Mesendoderm (in vitro differentiated cells): ENCODE results near the gene CEP164.

ENCODE experiments used
- DNase-seq: peaks from one replicate; pipeline ENCODE4 v3.0.0; 2013
- H2AK5ac ChIP-seq: 2 replicates; pipeline ENCODE4 v1.6.1; 2013; ENCODE audit warnings: low read length, inconsistent platforms
- H2BK120ac ChIP-seq: 2 replicates; pipeline ENCODE4 v1.6.1; 2013; ENCODE audit warnings: low read depth, mild to moderate bottlenecking, low read length, moderate library complexity, mixed read lengths
- H2BK15ac ChIP-seq: replicated peaks from 2 replicates; pipeline ENCODE4 v1.6.1; 2013; ENCODE audit warnings: low read depth, mild to moderate bottlenecking, moderate library complexity
- H2BK5ac ChIP-seq: 2 replicates; pipeline ENCODE4 v1.6.1; 2013; ENCODE audit warnings: low read length, inconsistent platforms
- H3K18ac ChIP-seq: 2 replicates; pipeline ENCODE4 v1.6.1; 2013; ENCODE audit warnings: mild to moderate bottlenecking, low read length, mixed read lengths
- H3K23ac ChIP-seq: one replicate; pipeline ENCODE4 v1.6.1; 2013; ENCODE audit warnings: low read length
- H3K27ac ChIP-seq: 2 replicates; pipeline ENCODE4 v1.5.1; 2013; ENCODE audit warnings: low read depth, mild to moderate bottlenecking, inconsistent platforms, low read length, moderate library complexity
- H3K27me3 ChIP-seq: 2 replicates; pipeline ENCODE4 v1.6.1; 2013; ENCODE audit warnings: low read length, control low read depth, mild to moderate bottlenecking, inconsistent platforms; ENCODE audit not compliant: insufficient read depth, poor library complexity
- H3K36me3 ChIP-seq: 2 replicates; pipeline ENCODE4 v1.6.1; 2013; ENCODE audit warnings: low read length, inconsistent platforms; ENCODE audit not compliant: control insufficient read depth, insufficient read depth
- H3K4ac ChIP-seq: one replicate; pipeline ENCODE4 v1.6.1; 2013; ENCODE audit warnings: low read depth, mild to moderate bottlenecking, low read length, moderate library complexity
- H3K4me1 ChIP-seq: 2 replicates; pipeline ENCODE4 v1.6.1; 2013; ENCODE audit warnings: low read depth, low read length, inconsistent platforms; ENCODE audit not compliant: control insufficient read depth
- H3K4me2 ChIP-seq: 2 replicates; pipeline ENCODE4 v1.6.1; 2013; ENCODE audit warnings: low read length
- H3K4me3 ChIP-seq: 2 replicates; pipeline ENCODE4 v1.5.1; 2013; ENCODE audit warnings: mild to moderate bottlenecking, low read length
- H3K56ac ChIP-seq: one replicate; pipeline ENCODE4 v1.6.1; 2013; ENCODE audit warnings: low read length
- H3K79me1 ChIP-seq: 2 replicates; pipeline ENCODE4 v1.6.1; 2013; ENCODE audit warnings: low read length, inconsistent platforms
- H3K79me2 ChIP-seq: 2 replicates; pipeline ENCODE4 v1.6.1; 2013; ENCODE audit warnings: mild to moderate bottlenecking, low read length; ENCODE audit not compliant: control insufficient read depth, insufficient read depth
- H3K9ac ChIP-seq: 2 replicates; pipeline ENCODE4 v1.6.1; 2013; ENCODE audit warnings: low read length, inconsistent platforms
- H4K5ac ChIP-seq: one replicate; pipeline ENCODE4 v1.6.1; 2013; ENCODE audit warnings: low read length
- H4K8ac ChIP-seq: one replicate; pipeline ENCODE4 v1.6.1; 2013; ENCODE audit warnings: low read depth, mild to moderate bottlenecking, control low read depth, low read length, moderate library complexity
- WGBS: extraction: QIAGEN DNeasy Blood & Tissue Kit; methylation state at CpG from one replicate; pipeline ENCODE4 v1.1.7; 2013; ENCODE audit warnings: low lambda C conversion rate, missing lambda C conversion rate; ENCODE audit not compliant: insufficient coverage; ENCODE audit errors: extremely low coverage; 5-methylcytosine and 5-hydroxymethylcytosine counted together

The CEP164 gene

DNA sequence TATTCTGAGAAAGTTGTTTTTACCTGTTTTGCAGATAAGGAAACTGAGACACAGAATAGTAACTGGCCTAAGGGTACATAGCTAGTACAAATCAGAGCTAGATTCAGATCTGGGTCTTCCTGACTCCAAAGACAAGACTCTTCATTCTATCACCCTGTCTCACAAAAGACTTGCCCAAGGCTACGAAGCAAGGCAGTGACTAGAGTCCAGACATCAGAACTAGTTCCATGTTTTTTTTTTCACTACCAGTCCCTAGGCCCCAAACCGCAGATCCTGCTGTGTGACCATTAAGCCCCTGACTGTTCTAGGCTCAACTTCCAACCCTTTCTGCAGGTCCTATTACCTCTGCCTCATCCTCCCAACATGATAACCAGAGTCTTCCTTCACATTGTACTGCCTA, 35.0 kb upstream of the CEP164 start:
- Histone ChIP-seq H3K79me2 (no peaks in the 10 kb centered on the region), H2BK120ac (no peak overlapping the region), H3K79me1 (no peaks in the 10 kb centered on the region), H3K4ac (no peak overlapping the region), H3K36me3 (peaks cover 4% of the 10 kb centered on the region), H3K9ac (no peak overlapping the region), H3K56ac (no peak overlapping the region), H2BK5ac (no peak overlapping the region), H2AK5ac (no peak overlapping the region), H3K23ac (no peak overlapping the region), H3K27ac (no peak overlapping the region), H3K4me2 (no peak overlapping the region), H3K4me3 (no peak overlapping the region), H3K4me1 (no peaks in the 10 kb centered on the region), H4K5ac (no peak overlapping the region), H3K27me3 (no peaks in the 10 kb centered on the region), H3K18ac (no peak overlapping the region), H4K8ac (no peak overlapping the region), H2BK15ac (no peak overlapping the region)
- no peak for DNase-seq
- no CpG with 5 or more reads among the region's 2 CpGs for WGBS

DNA sequence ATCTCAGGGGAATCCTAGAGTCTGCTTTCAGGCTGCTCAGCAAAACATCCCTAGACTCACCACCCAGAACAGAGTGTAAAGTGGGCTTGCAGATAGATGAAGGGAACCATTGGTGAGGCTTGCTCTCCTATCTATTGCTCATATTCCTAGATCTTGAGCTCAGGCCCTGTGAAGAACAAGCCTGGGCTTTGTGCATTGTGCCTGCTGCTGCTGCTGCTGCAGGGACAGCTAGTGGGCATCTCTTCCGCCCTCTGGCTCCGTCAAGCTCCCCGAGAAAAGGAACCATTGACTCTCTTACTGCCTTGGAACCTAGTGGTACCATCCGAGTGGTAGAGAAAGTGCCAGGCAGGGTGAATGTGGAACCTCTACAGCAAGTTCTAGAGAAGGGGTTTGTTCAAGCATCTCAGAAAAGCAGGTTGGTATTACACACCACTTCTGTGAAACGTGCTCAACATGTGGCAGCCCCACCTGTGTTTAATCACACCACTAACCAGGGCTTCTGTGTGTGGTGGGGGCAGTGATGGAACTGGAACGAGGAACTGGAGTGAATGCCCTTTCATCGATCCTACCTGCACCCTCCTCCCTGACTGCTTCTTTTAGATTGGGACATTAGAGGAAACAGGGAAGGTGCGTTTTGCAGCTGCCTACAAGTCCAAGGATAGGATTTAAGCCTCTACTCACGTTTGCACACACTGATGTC, 32.1 kb upstream of the CEP164 start:
- DNase-seq = no peak
- Histone ChIP-seq H3K79me2 (no peaks in the 10 kb centered on the region), H3K4ac (no peak overlapping the region), H4K8ac (no peak overlapping the region), H3K4me2 (no peak overlapping the region), H3K18ac (no peak overlapping the region), H3K27ac (no peak overlapping the region), H3K4me3 (no peak overlapping the region), H3K23ac (no peak overlapping the region), H4K5ac (no peak overlapping the region), H3K4me1 (peaks cover 7% of the 10 kb centered on the region), H2BK120ac (no peak overlapping the region), H2BK5ac (no peak overlapping the region), H2BK15ac (no peak overlapping the region), H3K79me1 (no peaks in the 10 kb centered on the region), H2AK5ac (no peak overlapping the region), H3K36me3 (peaks cover 4% of the 10 kb centered on the region), H3K27me3 (no peaks in the 10 kb centered on the region), H3K9ac (no peak overlapping the region), H3K56ac (no peak overlapping the region)
- WGBS = no CpG with 5 or more reads among the region's 9 CpGs

DNA sequence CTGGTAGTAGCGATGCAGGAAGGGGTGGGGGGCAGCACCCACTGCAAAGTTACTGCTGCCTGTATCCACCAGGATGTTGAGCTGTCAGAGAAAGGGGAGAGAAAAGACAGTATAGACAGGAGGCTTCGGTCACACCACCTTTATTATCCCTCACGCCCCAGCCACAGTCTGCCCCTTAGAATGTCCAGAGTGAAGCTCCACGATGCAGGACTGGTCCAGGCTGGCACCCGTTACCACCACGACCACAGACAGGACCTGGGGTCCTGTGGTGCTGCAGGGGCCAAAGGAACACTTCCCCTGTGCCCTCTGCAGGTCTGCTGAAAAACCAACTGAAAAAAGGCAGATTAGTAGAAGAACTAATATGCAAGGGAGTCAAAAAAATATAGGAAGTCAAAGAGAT, 30.8 kb upstream of the CEP164 start:
- Histone ChIP-seq H3K4me3 (no peak overlapping the region), H3K27ac (no peak overlapping the region), H4K5ac (no peak overlapping the region), H3K56ac (no peak overlapping the region), H3K18ac (no peak overlapping the region), H3K4me2 (no peak overlapping the region), H3K4ac (no peak overlapping the region), H3K9ac (no peak overlapping the region), H2BK120ac (no peak overlapping the region), H3K36me3 (peaks cover 4% of the 10 kb centered on the region), H4K8ac (no peak overlapping the region), H3K23ac (no peak overlapping the region), H2BK5ac (no peak overlapping the region), H3K27me3 (no peaks in the 10 kb centered on the region), H3K79me2 (no peaks in the 10 kb centered on the region), H2BK15ac (no peak overlapping the region), H3K79me1 (no peaks in the 10 kb centered on the region), H2AK5ac (no peak overlapping the region), H3K4me1 (peaks cover 7% of the 10 kb centered on the region)
- no peak for DNase-seq
- no CpG with 5 or more reads among the region's 6 CpGs for WGBS

DNA sequence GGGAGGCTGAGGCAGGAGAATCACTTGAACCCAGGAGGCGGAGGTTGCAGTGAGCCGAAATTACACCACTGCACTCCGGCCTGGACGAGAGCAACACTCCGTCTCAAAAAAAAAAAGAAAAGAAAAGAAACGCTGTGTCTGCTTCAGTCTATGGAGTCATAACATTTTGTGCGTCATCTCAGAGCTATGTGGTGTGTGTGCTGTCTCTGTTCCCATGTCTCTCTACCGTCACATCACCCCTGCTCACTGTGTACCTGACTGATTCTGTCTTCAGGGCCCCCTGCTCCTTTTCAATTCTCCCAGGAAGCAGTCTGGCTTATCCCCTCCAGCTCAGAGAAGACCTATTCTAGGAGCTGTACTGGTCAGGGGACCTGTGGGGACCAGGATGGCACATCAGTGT, 29.5 kb upstream of the CEP164 start:
- peaks cover 7% of the 10 kb centered on the region for H3K4me1 ChIP-seq
- WGBS = no CpG with 5 or more reads among the region's 8 CpGs
- H3K27ac ChIP-seq = no peak overlapping the region
- H2BK5ac ChIP-seq = no peak overlapping the region
- no peak overlapping the region for H3K4ac ChIP-seq
- no peaks in the 10 kb centered on the region for H3K79me1 ChIP-seq
- no peak overlapping the region for H4K8ac ChIP-seq
- H3K4me3 ChIP-seq = no peak overlapping the region
- no peak overlapping the region for H3K4me2 ChIP-seq
- no peaks in the 10 kb centered on the region for H3K27me3 ChIP-seq
- H3K36me3 ChIP-seq = peaks cover 2% of the 10 kb centered on the region
- no peak overlapping the region for H3K23ac ChIP-seq
- no peak overlapping the region for H2BK15ac ChIP-seq
- H3K18ac ChIP-seq = no peak overlapping the region
- no peak for DNase-seq
- no peak overlapping the region for H2BK120ac ChIP-seq
- no peak overlapping the region for H3K9ac ChIP-seq
- H3K79me2 ChIP-seq = no peaks in the 10 kb centered on the region
- H2AK5ac ChIP-seq = no peak overlapping the region
- no peak overlapping the region for H3K56ac ChIP-seq
- no peak overlapping the region for H4K5ac ChIP-seq

DNA sequence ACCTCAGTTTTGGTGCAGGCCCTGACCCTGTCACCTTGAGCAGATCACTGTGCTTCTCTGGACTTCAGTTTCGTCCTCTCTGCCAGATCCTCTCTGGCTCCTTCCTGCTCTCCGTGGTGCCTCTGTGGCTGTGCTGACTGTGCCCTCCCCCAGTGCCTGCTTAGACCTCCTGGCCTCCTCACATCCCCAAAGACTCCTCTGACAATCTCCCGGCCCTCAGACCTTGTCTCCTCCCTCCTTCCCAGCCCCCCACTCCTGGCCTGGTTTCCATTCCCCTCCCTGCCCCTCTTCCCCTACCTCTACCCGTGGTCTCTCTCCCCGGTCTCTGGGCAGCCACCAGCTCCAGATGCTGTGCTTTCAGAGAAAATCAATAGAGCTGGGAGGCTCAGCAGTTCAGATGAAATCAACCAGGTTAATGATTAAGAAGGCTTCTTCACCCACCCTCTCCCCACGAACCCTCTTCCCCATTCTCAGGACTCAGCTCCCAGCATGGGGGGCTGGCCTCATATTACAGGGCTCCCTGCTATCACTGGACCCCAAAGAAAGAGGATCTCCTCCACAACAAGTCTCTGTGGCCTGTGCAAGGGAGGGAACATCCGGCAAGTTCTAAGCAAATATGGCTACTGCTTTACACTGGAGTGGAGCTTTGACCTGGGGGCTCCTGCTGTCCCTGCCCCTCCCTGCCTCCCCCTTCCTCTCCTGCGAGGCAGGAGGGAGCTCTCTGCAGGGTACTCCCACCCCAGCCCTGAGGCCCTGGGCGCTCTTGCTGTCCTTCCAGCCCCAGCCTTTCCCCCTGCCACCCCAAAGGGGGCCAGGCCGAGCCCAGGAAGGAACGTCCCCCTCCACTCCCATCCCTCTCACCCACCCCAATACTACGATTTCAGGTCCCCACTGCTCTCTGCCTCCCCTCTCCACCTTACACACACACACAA, 28.0 kb upstream of the CEP164 start:
- Histone ChIP-seq H3K9ac (peak overlapping the region; percentile 35), H2BK120ac (no peak overlapping the region), H3K4me2 (no peak overlapping the region), H3K23ac (no peak overlapping the region), H3K27ac (peak overlapping the region; percentile 21), H2AK5ac (no peak overlapping the region), H2BK15ac (no peak overlapping the region), H3K79me2 (no peaks in the 10 kb centered on the region), H3K27me3 (no peaks in the 10 kb centered on the region), H4K5ac (no peak overlapping the region), H3K4me3 (no peak overlapping the region), H3K36me3 (no peaks in the 10 kb centered on the region), H3K4me1 (peaks cover 18% of the 10 kb centered on the region), H2BK5ac (no peak overlapping the region), H3K4ac (no peak overlapping the region), H3K56ac (peak overlapping the region; percentile 72), H3K18ac (peak overlapping the region; percentile 2), H3K79me1 (no peaks in the 10 kb centered on the region), H4K8ac (no peak overlapping the region)
- DNase-seq = peak; percentile 16
- no CpG with 5 or more reads among the region's 12 CpGs for WGBS
